HG03064 (cell line): ENCODE data around the gene TBL1X.

Experiments
- ATAC-seq: cut with Tn5 transposase; IDR thresholded peaks from one replicate; pipeline ENCODE4 v1.9.1; 2021; ENCODE audit warnings: low read depth; ENCODE audit not compliant: unreplicated experiment

TBL1X gene

DNA sequence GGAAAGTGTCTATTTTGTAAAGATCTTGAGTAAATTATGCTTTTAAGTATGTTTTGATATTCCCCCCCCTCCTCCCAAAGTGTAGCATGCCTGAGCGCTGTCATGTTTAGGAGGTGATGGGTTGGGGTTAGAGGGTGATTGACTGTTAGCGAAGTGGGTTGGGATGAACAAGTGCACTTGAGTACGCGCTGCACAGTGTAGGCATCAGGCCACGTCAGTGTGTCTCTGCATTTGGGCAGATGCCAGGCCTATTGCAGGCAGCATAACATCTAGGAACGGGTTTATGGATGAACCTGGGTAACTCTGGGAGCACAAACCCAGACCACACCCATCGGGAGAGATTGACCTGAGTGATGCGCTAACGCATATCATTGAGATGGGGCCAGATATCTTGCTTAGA, 111.2 kb downstream of the TBL1X start:
- no peak for ATAC-seq

DNA sequence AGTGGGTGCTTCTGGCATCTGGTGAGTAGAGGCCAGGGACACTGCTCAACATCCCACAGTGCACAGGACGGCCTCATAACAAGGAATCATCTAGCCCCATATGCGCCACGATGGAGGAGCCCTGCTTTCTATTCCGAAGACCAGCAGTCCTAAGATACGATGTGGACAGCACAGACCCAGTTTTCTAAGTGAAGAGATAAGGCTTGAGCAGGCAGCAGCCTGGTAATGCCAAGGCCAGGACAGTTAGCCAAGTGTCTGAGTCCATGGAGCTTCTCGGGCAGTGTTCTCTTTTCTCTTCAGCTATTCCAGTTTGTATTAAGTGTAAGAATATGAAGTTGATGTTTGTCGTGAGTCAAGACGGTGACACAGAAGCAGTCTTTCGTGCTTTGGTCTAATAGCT, 112.7 kb downstream of the TBL1X start:
- ATAC-seq = no peak

DNA sequence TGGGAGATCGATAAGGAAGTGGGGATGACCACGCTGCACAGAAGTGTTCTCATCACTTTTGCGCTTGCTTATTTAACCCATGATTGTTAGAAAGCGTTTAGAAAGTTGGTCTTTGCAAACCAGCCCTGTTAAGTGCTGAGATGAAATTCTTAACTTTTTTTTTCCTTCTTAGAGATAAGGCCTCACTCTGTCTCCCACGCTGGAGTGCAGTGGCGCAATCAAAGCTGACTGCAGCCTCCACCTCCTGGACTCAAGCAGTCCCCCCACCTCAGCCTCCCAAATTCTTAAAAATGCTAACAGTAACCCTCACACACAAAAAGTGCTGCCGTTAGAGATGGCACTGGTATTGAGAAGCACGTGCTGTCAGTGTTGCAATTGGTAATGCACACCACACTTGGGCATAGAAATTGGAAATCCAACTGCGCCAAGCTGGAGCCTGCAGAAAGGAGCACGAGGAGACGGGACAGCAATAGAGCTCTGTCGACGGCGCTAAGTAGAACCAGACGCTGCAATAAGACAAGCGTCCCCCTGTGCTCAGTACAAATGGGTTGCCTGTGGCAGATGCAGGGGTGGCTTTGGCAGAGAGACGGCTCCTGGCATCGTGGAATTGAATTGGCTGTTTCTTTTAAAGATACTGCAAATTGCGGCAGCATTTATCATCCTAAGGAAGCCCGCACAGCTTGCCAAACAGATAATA, 113.4 kb downstream of the TBL1X start:
- ATAC-seq = no peak

DNA sequence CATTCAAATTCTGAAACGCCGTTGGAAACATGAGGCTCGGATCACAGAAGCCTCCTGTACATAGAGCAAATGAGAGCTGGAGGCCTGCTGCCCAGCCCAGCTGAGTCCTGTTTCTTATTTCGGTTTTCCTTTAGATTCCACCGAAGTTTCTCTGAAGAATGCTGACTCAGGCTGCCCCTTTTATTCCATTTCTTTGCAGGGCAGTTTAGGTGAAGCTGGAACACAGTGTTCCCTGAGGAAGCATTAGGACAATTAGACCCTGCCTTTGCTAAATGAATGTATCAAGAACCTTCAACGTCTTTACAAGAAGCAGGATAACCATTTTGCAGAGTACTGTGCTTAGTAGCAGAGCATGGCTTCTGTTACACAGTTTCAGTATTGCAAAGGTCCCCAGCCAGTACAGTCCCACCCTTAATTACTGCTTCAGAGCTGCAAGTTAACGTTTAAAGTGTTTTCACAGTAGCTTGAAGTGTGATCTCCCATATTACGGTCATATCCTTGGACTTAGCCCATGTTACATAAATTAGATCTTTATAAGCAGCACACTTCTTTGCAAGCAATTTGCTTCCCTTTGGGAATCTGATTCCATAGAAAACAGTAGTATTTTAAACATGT, 117.0 kb downstream of the TBL1X start:
- no peak for ATAC-seq

DNA sequence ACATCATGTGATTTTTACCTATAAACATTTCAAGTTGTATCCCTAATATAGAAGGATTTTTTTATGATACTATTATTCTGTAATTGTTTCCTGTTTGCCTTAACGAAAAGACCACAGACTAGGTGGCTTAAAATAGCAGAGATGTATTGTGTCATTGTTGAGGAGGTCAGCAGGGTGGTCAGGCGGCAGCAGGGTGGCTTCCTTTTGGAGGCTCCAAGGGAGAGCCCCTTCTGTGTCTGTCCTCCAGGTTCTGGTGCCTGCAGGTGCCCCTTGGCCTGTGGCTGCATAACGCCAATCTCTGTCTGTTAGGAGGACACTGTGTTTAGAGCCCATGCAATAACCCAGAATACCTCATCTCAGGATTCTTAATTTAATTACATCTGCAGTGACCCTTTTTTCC, 118.1 kb downstream of the TBL1X start:
- no peak for ATAC-seq

DNA sequence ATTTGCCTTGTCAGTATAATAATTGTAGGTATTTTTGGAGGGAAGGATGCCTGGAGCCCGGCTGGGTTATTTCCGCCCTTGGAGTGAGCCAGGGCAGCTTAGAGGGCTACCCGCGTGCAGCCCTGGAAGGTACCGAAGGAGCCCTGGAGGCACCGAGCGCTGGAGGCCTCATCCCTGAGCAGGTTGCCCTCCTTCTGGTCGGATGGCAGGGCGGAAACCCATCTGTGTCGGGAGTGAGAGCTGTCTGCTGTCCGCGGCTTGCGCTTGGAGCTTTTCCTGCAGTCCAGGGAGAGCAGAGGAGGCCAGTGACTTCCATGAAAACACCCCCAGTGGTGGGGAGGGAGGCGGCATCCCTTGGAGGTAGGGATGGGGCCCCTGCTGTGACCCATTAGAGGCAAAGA, 122.1 kb downstream of the TBL1X start:
- ATAC-seq = no peak

DNA sequence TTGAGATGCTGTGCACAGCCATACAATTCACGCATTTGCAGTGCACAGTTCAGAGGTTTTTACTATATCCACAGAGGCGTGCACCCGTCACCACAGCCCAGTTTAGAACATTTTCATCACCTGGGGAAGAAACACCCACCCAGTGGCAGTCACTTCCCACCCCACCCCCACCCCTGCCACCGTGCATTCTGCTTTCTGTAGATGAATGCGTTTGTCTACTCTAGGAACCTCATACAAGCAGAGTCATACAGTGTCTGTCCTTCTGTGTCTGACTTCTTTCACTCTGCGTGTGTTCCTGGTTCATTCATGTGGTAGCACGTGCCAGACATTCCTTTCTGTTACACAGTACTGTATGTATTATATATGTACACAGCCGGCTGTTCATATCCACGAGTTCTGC, 122.8 kb downstream of the TBL1X start:
- ATAC-seq = no peak

DNA sequence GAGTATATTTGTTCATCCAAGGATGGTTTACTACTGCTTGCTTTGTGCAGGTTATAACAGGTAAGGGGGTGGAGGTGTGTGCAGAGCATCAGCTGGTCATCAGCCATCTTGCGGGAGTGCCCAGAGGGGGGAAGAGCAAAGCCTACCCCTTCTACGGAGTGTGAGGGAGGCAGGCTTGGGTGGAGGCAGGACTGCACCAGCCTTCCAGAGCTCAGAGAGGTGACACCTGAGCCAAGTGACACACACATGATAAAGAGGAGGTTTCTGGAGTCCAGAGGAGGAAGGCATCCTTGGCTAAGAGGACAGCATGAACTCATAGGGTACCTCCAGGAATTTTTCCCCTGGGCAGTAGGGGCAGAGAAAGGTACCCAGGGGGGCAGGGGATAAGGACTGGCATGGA, 126.6 kb downstream of the TBL1X start:
- ATAC-seq = no peak

DNA sequence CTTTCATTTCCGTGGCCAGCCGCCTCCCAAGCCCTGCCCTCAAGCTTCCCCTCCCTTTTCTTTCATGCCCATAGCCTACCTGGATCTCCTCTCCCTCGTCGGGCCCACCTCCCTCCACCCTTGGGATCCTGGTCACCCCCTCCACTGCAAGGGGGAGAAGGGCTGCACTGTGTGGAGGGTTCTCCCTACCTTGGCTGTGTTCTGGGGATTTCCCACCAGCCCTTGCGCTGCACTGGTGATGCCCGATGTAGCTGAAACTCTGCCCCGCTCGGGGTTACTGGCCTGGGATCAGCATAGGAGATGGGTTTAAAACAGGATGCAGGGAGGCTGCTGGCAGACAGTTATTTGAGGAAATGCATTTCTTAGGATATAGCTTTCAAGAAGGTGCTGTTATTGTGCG, 128.9 kb downstream of the TBL1X start:
- ATAC-seq = no peak

DNA sequence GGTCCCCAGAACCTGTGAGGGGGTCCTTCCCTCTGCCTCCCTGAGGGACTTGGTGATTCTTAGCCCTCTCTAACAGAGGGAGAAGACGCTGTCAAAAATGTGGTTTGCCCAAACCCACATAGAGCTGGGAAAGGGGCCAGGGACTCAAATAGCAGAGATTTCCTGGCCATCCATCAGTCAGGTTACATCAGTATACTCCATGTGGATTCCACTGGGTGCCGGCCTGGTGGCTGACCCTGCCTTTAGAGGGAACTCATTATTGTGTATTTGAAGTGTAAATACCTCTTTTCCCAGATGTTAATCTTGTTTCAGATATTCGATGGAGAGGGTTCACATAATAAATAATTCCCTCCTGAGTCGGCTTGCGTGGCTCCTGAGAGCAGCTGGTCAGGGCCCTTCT, 130.3 kb downstream of the TBL1X start:
- ATAC-seq = no peak

DNA sequence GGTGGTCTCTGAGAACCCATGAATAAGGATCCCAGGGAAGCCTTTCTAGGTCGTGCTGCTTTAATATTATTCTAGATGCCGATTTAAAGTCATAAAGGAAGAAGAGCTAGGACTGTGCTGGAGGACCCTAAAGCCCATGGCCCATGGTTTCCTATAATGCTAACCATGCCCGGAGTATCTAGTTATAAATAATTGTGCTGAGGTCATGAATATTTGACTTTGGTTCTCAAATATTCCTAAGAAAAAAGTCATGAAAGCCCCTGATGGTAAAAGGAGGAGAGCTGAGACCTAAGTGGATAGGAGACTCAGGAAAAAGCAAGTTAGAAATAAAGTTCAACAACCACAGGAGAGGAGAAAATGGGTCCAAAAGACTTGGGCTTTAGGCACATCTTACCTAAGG, 132.0 kb downstream of the TBL1X start:
- no peak for ATAC-seq

DNA sequence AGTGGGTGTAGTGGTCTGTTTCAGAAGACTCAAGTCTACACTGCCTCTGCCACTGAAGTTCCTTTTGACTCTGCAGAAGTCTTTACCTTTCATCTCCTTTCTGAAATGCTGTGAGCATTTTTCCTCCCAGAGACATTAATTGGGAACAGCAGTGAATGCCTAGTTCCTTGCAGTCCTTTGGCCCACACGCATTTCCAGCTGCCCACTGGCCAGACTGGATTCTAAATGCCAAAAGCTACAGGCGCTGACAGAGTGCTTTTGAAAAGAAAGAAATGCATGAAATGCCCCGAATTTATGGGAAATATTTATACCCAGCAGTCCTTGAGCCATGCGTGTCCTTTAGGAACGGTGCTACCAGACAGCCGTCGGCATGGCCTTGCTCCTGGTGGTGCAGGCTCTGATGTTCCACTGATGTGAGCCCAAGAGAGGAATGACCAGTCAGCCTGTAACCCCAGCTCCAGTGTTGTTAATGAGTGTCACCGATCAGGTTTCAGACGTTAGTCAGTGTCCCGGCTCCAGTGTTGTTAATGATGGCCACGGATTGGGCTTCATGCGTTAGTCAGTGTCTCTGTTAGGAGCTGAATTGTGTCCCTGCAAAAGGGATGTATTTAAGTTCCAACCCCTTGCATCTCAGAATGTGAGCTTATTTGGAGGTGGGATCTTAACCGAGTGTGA, 132.6 kb downstream of the TBL1X start:
- ATAC-seq = no peak

DNA sequence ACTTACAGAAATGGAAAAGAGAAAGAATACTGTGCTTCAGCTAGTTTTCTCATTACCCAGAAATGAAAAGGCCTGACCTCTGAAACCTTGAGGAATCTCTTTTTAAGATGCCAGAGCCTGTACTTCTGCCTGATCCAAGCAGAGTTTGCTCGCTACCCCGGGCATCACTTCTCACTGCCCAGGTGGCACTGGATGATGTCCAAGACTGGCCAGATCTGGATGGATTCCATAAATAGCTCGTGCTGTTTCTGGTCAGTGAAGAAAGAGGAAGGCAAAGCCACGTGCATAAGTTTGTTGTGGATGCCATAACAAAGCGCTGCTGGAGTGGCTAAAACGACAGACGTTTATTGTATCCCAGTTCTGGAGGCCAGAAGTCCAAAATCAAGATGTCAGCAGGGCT, 133.5 kb downstream of the TBL1X start:
- ATAC-seq = no peak

DNA sequence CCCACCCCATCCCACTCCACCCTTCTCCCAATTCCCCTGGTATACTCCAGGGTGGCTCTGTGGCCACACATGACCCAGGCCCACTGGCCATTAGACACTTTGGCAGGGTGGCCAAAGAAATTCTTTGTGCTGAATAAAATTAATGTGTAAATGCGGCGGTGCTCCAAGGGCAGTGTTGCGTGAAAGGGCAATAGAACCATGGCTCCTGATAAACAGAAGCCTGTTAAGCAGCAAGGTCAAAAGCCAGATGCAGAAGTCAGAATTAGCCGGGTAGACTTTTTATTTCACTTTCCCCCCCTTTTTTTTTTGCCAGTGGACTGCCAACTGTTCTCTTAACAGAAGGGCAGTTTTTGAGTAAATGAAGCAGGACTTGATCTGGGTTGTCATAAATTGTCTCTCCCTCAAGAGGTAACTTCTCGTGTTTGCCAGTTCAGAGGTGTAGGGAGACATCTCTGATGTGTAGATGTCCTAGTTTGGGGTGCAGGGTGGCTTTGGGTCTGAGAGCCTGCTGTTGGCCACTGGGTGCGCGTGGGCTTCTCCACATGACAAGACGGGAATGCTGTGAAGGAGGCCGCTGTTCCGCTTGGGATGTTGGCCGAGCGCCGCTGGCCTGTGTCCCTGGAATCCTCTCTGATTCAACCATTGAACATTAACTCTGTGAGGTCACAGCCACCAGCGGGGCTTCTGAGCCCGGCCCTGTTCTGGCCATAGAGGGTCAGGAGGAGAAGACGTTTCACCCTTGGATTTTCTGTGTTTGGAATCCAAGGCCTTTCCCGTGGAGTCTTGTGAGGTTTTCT, 139.5 kb downstream of the TBL1X start:
- ATAC-seq = no peak

DNA sequence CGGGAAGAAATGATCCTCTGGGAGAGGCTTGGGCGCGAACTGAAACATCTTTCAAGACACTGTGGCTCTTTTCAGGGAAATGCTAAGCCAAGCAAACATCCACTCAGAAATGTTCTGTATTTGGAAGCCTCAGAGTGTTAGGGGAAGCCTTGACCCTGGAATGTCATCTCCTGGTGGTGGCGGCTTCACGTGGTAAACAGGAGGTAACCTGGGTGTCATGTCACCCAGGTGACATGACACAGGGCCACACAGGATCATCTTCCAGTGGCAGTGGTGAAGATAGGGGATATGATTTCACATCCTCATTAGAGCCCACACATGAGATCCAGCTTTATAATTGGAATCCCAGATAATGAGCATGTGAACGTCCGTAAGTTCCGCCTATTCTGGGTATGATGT, 140.0 kb downstream of the TBL1X start:
- no peak for ATAC-seq

DNA sequence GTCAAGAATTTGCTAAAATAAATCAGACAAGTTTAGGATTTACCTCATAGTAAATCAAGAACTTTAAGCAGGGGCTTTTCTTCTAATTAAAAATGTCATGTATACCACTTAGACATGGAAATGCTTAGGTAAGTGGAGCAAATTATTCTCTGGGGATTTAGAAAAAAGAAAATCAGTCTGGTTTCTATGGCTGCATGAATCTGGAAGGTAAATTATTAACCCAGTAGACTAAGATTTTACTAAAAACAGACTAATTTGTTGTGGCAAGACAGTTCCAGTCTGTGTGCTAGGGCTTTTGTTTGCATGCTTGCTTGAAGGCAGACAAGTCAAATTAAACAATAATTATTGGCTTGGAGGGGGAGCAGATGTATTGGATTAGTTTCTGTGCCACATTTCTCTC, 140.6 kb downstream of the TBL1X start:
- no peak for ATAC-seq

DNA sequence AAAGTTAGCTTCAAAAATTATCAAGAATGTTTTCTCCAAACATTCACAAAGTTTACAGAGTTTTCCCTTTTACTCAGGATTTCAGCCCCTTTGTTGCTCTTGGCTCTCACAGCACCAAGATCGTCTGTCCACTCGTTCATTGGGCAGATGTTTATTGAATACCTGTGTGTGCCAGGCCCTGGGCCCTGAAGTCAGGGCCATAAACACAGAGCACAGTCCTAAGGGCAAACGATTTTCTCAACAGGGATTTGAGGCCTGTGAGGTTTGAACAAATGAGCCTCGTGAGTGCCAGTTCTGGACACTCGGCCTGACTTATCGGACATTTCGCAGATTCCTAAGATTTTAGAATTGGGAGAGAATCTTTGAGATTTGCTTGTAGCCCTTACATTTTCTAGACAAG, 142.1 kb downstream of the TBL1X start:
- no peak for ATAC-seq

DNA sequence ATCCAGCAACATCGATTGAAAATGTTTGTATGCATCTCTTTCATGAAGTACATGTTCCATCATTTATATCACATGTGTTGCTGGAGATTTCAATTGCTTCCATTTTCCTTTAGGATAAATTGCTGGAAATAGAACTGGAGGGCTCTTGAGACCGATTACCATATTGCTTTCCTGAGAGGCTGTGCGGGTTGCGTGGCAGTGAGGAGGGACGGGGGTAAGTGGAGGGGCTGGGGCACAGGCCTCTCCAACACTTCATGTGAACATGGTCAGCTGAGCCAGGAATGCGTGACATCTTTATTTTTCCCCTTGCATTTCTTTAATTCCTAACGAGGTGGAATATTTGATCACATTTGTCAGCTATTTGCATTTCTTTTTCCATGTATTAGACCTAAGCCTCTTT, 144.6 kb downstream of the TBL1X start:
- no peak for ATAC-seq

DNA sequence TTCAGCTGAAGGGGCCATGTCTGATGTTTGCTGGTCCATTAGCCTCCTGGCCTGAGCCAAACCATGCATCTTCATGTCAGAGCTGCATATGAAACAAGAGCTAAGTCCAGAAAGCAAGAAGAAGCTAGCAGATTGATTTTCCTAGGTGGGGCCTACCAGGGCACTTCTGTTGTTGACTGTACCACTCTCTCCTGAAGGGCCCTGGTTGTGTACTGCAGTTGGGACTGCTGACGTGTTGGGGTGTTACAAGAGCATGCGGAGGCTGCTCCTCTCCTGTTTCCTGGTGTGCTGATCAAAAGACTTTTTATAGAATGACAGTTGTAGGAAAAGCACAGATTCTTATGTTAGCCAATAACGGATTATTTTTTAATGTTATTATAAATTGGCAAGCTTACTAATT, 145.1 kb downstream of the TBL1X start:
- ATAC-seq = no peak

DNA sequence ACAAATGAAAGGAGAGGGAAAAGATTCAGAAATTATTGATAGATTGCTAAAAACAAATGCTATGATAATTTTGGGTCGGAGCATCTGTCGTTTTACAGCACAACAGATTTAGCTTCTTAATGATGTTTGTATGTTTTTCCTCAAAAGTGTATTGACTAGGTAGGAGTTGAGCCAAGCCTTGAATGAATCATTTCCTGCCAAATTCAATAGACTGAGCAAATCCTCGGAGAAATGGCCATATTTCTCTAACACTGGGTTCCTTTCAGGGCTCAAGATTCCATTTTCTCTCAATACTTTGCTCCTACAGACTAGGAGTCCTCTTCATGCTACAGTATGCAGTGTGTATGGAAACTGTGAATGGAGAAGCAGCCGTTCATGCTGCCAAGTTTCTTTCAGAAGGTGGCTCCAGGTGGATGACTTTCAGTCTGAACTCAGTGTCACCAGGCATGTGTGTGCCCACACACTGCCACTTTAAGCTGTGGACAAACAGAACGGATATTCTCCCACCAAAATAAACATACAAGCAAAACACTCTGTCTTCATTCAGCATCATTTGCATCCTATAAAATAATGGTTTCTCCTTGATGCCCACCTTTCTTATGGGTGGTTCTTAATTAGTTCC, 146.0 kb downstream of the TBL1X start:
- ATAC-seq = no peak
